ENCODE data around the gene FCRL4. TPM values are rescaled to one million over a fixed set of nuclear protein-coding genes. Genes with fewer than 3 reads are reported as not detected.

The FCRL4 gene
- total and polyA plus RNA-seq, 2 of the 13 experiments (the other 11 are each of a cell fraction or from before 2014, with no cell fraction given): not detected

- Histone ChIP-seq H3K36me3 (replicated peaks in 1 of 2; ENCODE audit: control insufficient read depth in 1 of 2, insufficient read depth in 2 of 2, low read length in 2 of 2) (no peaks in the 10 kb centered on the region), H3K27ac (ENCODE audit: extremely low read length, insufficient read depth, low read length) (no peak overlapping the region), H3K9ac (ENCODE audit: insufficient read depth, low read depth, low read length) (no peak overlapping the region), H3K4me3 (replicated peaks in 1 of 3; ENCODE audit: insufficient read depth in 1 of 3, low read depth in 2 of 3, low read length in 3 of 3) (no peak overlapping the region), H3K27me3 (ENCODE audit: control insufficient read depth in 1 of 2, insufficient read depth in 2 of 2, low read length in 2 of 2) (peaks cover 0 to 2% of the 10 kb centered on the region in 2 experiments; a peak in 1 of 5 replicates), H2AFZ (ENCODE audit: low read length) (no peak overlapping the region), H3K9me3 (ENCODE audit: low read length) (no peaks in the 10 kb centered on the region), H3K79me2 (ENCODE audit: insufficient read depth, low read length) (no peaks in the 10 kb centered on the region), H3K4me2 (ENCODE audit: low read depth, low read length) (no peak overlapping the region), H3K4me1 (ENCODE audit: insufficient read depth, low read length) (no peaks in the 10 kb centered on the region), H4K20me1 (ENCODE audit: insufficient read depth, low read length) (no peaks in the 10 kb centered on the region)
- 43% methylated on average over 3 of the region's 3 CpGs for whole genome bisulfite sequencing (ENCODE audit: low lambda C conversion rate)
- in situ Hi-C loops (cut with HindIII; ENCODE audit: extremely low pct_ligation_motif_present, low pct_unique_long_range_greater_than_20kb) (no loop called here), intact Hi-C loops (cut with micrococcal nuclease; ENCODE audit: unreplicated experiment) (no loop called here)
- ATAC-seq: no peak
- CTCF ChIA-PET (ENCODE audit: low intra/inter-chr PET ratio, low total read pairs): no interaction called here
- DNase-seq (ENCODE audit: low spot score): no peak
- FAIRE-seq: no peak
- no TSS peak for BruUV-seq (replicated peaks)
- POLR2A ChIA-PET: no interaction called here
- TF ChIP-seq AFF4 (CRISPR knock-in tag; IDR thresholded peaks at IDR 0.05) (no peak), SYNCRIP (IDR thresholded peaks at IDR 0.05; ENCODE audit: insufficient read depth, low read depth, low read length) (no peak), PAF1 (CRISPR knock-in tag; IDR thresholded peaks at IDR 0.05) (no peak), KDM3A (CRISPR knock-in tag; IDR thresholded peaks at IDR 0.05; ENCODE audit: low read depth) (no peak), SCMH1 (CRISPR knock-in tag; IDR thresholded peaks at IDR 0.05; ENCODE audit: borderline replicate concordance) (no peak), HNF4A (CRISPR knock-in tag; IDR thresholded peaks at IDR 0.05) (no peak), ZBTB14 (CRISPR knock-in tag; IDR thresholded peaks at IDR 0.05) (no peak), TEAD3 (CRISPR knock-in tag; optimal IDR thresholded peaks at IDR 0.05; ENCODE audit: borderline replicate concordance) (no peak), AGO2 (optimal IDR thresholded peaks at IDR 0.05; ENCODE audit: low read depth, low read length) (no peak)
Observed at GRCh38 chr1:157584503-157584902, 13.4 kb downstream of the FCRL4 start.
